GM19455 (cell line): ENCODE results near the gene ACCS.

Experiments used
- ATAC-seq: cut with Tn5 transposase; IDR thresholded peaks from one replicate; pipeline ENCODE4 v1.9.1; 2021; ENCODE audit not compliant: unreplicated experiment

ACCS gene

GRCh38 chr11:44037658-44037998 lies 28.4 kb upstream of the ACCS start:
- ATAC-seq, result no peak

GRCh38 chr11:44043157-44043556 lies 22.9 kb upstream of the ACCS start:
- no peak for ATAC-seq

GRCh38 chr11:44046182-44046581 lies 19.9 kb upstream of the ACCS start:
- ATAC-seq, result no peak

- ATAC-seq, result no peak
These were observed 18.8 kb upstream of the ACCS start for GRCh38 chr11:44047298-44047697.

- no peak for ATAC-seq
These were observed 18.1 kb upstream of the ACCS start, which contains the start of gene ACCSL for GRCh38 chr11:44047931-44048431. Gene ACCSL, plus strand, starts transcription at chr11:44047981. Its CDS starts 56 bp downstream, at chr11:44048037.

GRCh38 chr11:44049832-44050231 lies 16.2 kb upstream of the ACCS start:
- no peak for ATAC-seq

- ATAC-seq, result no peak
These were observed 14.9 kb upstream of the ACCS start for GRCh38 chr11:44051171-44051570.

- ATAC-seq, result no peak
These were observed 8.7 kb upstream of the ACCS start for GRCh38 chr11:44057340-44057739.

GRCh38 chr11:44058275-44058674 lies 7.8 kb upstream of the ACCS start:
- no peak for ATAC-seq

- no peak for ATAC-seq
These were observed 859 bp upstream of the ACCS start for GRCh38 chr11:44065161-44065661.

GRCh38 chr11:44066732-44067141 lies 667 bp downstream of the ACCS start:
- no peak for ATAC-seq

- no peak for ATAC-seq
These were observed 1.2 kb downstream of the ACCS start for GRCh38 chr11:44067266-44067665.

- no peak for ATAC-seq
These were observed 2.1 kb downstream of the ACCS start for GRCh38 chr11:44068180-44068579.

GRCh38 chr11:44071157-44071556 lies 5.1 kb downstream of the ACCS start:
- no peak for ATAC-seq

- ATAC-seq, result no peak
These were observed 6.9 kb downstream of the ACCS start for GRCh38 chr11:44072757-44073658.

- ATAC-seq, result no peak
These were observed 12.7 kb downstream of the ACCS start for GRCh38 chr11:44078794-44079193.

- no peak for ATAC-seq
These were observed 13.3 kb downstream of the ACCS start for GRCh38 chr11:44079376-44079775.

GRCh38 chr11:44080951-44081350 lies 14.9 kb downstream of the ACCS start:
- ATAC-seq, result no peak

- ATAC-seq, result no peak
These were observed 16.6 kb downstream of the ACCS start for GRCh38 chr11:44082645-44083044.

GRCh38 chr11:44083433-44083832 lies 17.4 kb downstream of the ACCS start:
- ATAC-seq, result no peak

- ATAC-seq, result no peak
These were observed 17.8 kb downstream of the ACCS start for GRCh38 chr11:44083906-44084305.

- ATAC-seq, result no peak
These were observed 19.3 kb downstream of the ACCS start for GRCh38 chr11:44085330-44085729.
